Measurements from ENCODE around the gene LPAR1.

Gene LPAR1

GRCh38 chr9:111023128-111023527 lies 15.1 kb downstream of the LPAR1 start:
- Histone ChIP-seq H3K27me3 (ENCODE audit: insufficient read depth, poor library complexity, severe bottlenecking) (no peaks in the 10 kb centered on the region), H3K4me3 (replicated peaks; ENCODE audit: insufficient read depth, low read length) (no peak overlapping the region), H3K27ac (replicated peaks) (no peak overlapping the region)
- no peak for DNase-seq (ENCODE audit: low read depth in 1 of 2, low spot score in 1 of 2)
- TF ChIP-seq POLR2AphosphoS5 (IDR thresholded peaks at IDR 0.05; ENCODE audit: low read depth) (no peak), SPI1 (IDR thresholded peaks at IDR 0.05; ENCODE audit: borderline replicate concordance, low read depth) (no peak), GABPA (IDR thresholded peaks at IDR 0.05; ENCODE audit: low read depth) (no peak)
- TF ChIP-seq, protein P1, sequence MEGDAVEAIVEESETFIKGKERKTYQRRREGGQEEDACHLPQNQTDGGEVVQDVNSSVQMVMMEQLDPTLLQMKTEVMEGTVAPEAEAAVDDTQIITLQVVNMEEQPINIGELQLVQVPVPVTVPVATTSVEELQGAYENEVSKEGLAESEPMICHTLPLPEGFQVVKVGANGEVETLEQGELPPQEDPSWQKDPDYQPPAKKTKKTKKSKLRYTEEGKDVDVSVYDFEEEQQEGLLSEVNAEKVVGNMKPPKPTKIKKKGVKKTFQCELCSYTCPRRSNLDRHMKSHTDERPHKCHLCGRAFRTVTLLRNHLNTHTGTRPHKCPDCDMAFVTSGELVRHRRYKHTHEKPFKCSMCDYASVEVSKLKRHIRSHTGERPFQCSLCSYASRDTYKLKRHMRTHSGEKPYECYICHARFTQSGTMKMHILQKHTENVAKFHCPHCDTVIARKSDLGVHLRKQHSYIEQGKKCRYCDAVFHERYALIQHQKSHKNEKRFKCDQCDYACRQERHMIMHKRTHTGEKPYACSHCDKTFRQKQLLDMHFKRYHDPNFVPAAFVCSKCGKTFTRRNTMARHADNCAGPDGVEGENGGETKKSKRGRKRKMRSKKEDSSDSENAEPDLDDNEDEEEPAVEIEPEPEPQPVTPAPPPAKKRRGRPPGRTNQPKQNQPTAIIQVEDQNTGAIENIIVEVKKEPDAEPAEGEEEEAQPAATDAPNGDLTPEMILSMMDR (IDR thresholded peaks at IDR 0.05; ENCODE audit: insufficient read depth, low read length) = no peak
- TF ChIP-seq, protein P2, sequence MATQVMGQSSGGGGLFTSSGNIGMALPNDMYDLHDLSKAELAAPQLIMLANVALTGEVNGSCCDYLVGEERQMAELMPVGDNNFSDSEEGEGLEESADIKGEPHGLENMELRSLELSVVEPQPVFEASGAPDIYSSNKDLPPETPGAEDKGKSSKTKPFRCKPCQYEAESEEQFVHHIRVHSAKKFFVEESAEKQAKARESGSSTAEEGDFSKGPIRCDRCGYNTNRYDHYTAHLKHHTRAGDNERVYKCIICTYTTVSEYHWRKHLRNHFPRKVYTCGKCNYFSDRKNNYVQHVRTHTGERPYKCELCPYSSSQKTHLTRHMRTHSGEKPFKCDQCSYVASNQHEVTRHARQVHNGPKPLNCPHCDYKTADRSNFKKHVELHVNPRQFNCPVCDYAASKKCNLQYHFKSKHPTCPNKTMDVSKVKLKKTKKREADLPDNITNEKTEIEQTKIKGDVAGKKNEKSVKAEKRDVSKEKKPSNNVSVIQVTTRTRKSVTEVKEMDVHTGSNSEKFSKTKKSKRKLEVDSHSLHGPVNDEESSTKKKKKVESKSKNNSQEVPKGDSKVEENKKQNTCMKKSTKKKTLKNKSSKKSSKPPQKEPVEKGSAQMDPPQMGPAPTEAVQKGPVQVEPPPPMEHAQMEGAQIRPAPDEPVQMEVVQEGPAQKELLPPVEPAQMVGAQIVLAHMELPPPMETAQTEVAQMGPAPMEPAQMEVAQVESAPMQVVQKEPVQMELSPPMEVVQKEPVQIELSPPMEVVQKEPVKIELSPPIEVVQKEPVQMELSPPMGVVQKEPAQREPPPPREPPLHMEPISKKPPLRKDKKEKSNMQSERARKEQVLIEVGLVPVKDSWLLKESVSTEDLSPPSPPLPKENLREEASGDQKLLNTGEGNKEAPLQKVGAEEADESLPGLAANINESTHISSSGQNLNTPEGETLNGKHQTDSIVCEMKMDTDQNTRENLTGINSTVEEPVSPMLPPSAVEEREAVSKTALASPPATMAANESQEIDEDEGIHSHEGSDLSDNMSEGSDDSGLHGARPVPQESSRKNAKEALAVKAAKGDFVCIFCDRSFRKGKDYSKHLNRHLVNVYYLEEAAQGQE (IDR thresholded peaks at IDR 0.05; ENCODE audit: insufficient replicate concordance, low read depth) = no peak

DNA sequence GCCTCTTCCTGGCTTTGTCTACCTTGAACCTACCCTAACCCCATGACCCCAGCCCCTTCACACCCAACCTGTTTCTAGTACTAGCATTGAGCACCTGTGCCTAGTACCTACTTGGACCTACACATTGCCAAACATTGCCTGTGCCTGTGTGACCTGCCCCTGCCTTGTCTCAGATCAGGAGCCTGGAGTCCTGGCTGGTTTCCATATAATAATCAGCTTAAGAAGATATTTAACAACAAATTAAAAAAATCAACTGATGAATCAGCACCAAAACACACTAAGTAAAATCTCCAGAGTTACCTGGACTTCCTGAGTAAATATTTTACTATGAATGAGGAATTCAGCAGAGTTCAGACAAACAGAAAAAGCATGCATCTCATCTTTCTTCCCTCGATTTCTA lies 17.7 kb downstream of the LPAR1 start:
- no peaks in the 10 kb centered on the region for H3K27me3 ChIP-seq (ENCODE audit: insufficient read depth, poor library complexity, severe bottlenecking)
- TF ChIP-seq POLR2AphosphoS5 (IDR thresholded peaks at IDR 0.05; ENCODE audit: low read depth) (no peak), GABPA (IDR thresholded peaks at IDR 0.05; ENCODE audit: low read depth) (no peak), SPI1 (IDR thresholded peaks at IDR 0.05; ENCODE audit: borderline replicate concordance, low read depth) (no peak)
- TF ChIP-seq, protein P2 (IDR thresholded peaks at IDR 0.05; ENCODE audit: insufficient replicate concordance, low read depth) = no peak
- TF ChIP-seq, protein P1 (IDR thresholded peaks at IDR 0.05; ENCODE audit: insufficient read depth, low read length) = no peak
- no peak for DNase-seq (ENCODE audit: low read depth in 1 of 2, low spot score in 1 of 2)
- no peak overlapping the region for H3K27ac ChIP-seq (replicated peaks)
- H3K4me3 ChIP-seq (replicated peaks; ENCODE audit: insufficient read depth, low read length) = no peak overlapping the region

GRCh38 chr9:111016426-111017045 lies 21.7 kb downstream of the LPAR1 start:
- H3K27me3 ChIP-seq (ENCODE audit: insufficient read depth, poor library complexity, severe bottlenecking) = no peaks in the 10 kb centered on the region
- DNase-seq (ENCODE audit: low read depth in 1 of 2, low spot score in 1 of 2) = no peak
- no peak overlapping the region for H3K27ac ChIP-seq (replicated peaks)
- TF ChIP-seq SPI1 (IDR thresholded peaks at IDR 0.05; ENCODE audit: borderline replicate concordance, low read depth) (no peak), POLR2AphosphoS5 (IDR thresholded peaks at IDR 0.05; ENCODE audit: low read depth) (no peak), GABPA (IDR thresholded peaks at IDR 0.05; ENCODE audit: low read depth) (no peak)
- TF ChIP-seq, protein P1 (IDR thresholded peaks at IDR 0.05; ENCODE audit: insufficient read depth, low read length) = no peak
- TF ChIP-seq, protein P2 (IDR thresholded peaks at IDR 0.05; ENCODE audit: insufficient replicate concordance, low read depth) = no peak
- no peak overlapping the region for H3K4me3 ChIP-seq (replicated peaks; ENCODE audit: insufficient read depth, low read length)
